HG03159 (cell line): ENCODE results near the gene IRAG1.

ENCODE experiments used
- ATAC-seq: cut with Tn5 transposase; IDR thresholded peaks from one replicate; pipeline ENCODE4 v1.9.1; 2021; ENCODE audit warnings: mild to moderate bottlenecking, moderate library complexity; ENCODE audit not compliant: unreplicated experiment

Gene IRAG1

DNA sequence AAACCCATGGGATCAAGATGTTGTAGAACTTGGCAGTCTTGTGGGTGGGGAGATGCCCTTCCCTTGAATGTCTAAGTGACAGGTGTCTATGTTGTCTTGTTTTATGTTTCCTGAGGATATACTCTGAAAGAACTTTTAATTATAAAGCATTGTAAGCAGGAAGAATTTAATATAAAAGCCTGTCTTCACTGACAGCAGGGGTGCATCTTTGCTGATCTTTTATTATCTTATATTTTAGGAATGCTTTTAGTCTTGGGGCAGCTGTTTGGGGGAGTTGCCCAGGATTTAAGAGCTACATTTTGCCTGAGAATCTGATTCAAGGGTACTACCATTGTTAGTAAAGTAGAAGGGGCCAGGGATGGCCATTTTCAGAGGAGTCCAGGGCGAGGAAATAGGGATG is 43.4 kb downstream of the IRAG1 start:
- ATAC-seq = no peak

DNA sequence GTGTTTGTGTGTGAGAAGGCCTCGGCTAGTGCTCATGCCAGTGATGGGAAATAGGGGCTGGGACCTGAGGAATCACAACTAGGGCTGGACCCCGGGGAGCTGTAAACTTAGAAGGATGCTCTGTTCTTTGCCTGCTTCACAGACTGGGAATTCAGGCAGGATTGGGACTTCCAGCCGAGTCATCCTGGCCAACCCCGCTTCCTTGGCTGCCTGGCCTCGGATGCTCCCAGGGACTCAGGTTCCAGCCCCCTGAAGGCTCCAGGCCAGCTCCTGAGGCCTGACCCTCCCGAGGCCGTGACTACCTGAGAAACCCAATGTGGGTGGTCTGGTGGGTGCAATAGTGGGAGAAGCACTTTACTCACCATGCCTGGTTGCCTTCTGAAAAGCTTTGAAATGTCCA is 44.7 kb downstream of the IRAG1 start:
- no peak for ATAC-seq

DNA sequence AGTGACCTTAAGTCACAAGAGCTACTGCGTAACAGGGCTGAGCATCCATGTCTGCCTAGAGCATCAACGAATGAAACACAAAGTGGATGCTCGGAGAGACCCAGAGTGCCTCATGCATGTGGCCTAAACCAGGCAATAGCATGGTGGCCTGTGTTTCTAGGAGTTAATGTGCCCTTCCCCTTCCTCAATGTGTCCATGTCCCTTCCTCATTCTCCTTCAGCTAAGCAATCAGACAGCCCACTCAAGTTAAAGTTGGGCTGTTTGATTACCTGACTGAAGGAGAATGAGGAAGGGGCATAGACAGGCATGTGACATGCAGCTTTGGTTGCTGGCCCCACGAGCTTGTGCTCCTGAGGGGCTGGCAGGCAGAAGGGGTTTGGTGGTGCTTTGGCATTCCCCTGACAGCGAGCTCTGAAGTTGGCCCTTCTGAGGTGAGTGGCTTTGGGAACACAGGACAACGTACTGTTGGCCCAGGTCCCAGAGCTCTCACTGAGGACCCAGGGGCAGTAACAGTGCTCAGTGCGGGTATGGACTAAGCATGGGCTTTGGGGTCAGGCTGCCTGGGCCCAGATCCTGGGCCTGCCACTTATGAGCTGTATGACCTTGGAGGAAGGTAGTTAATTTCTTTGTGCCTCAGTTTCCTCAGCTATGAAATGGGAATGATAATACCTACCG is 46.7 kb downstream of the IRAG1 start:
- no peak for ATAC-seq

DNA sequence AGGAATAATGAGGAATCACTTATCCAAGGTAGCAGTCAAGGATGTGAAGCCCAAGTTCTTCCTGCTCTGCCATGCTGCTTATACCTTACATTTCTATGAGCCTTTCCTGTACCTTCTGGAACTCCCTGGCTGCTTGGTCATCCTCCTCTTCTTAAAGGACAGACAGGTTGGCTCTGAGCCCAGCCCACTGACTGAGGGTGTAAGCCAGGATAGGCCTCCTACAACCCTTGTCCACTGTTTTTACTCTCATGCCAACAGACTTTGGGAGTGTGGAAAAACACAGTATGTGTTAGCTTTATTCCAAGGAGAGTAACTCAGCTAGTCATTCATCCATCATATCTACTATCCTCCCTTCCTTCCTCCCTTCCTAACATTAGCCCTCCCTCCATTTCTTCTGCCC is 47.5 kb downstream of the IRAG1 start:
- no peak for ATAC-seq

DNA sequence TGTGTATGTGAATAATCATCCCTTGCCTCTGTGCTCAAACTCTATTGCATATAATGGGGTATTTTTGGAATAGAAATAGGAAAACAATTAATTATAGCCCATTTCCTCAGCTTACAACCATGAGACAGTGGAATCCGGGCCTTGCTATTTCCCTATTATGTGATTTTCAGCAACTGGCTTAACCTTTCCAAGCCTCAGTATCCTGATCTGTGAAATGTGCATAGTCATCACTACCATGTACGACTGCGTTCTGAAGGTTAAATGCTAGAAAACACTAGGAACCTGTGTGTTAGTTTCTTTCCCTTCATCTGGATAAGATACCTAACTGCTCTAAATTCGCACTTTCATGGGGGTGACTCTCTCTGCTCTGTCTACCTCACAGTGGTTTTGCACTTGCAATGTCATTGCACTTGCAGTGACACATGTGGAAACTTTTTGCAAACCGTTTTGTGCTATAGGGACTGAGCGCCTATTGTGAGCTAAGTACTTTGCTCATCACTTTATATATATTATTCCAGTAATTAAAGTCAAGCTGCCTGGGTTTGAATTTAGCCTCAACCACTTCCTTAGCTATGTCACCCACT is 48.3 kb downstream of the IRAG1 start:
- no peak for ATAC-seq
